ENCODE results near the gene AP1B1.

Gene AP1B1

GRCh38 chr22:29330291-29330690 lies 58.1 kb downstream of the AP1B1 start:
- no peak for DNase-seq

GRCh38 chr22:29329581-29329980 lies 58.8 kb downstream of the AP1B1 start:
- no peak for DNase-seq

DNA sequence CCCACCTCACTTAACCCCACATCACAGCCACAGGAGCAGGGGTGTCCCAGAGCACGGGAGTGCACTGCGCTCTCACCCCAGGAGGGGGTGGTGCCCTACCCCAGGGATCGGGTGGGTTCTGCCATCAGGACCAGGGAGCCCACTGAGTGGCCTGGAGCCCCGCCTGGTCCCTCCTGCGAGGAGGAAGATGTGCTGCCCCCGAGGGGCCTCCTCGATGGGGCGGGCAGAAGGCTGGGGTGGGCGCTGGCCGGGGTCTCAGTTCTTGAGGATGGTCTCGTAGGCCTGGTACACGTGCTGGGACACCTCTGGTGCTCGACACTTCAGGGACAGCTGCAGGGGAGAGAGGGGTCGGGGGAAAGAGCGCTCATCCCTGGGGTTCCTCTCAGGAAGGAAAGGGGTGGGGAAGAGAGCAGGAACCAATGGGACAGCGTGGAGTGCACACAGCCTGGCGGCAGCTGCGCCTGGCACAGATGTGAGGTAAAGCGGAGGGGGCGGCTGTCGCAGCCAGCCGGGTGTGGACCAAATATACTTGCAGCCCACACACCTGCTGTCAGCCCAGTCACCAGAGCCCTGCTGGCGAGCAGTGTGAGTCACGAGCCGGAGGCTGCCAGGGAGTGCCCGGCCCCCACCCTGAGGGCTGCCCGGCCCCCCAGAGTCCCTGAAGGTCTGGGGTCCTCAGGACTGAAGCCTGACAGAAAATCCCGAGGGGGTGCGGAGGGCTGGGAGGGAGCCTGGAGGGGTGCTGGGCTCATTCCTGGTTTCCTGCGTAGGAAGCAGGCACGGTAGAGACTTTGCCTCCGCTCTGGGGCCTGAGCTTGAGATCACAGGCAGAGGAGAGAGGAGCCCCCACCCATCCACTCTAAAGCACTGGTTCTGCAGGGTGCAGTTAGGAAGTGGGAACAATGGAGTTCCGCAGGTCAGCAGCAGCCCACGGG lies 59.5 kb downstream of the AP1B1 start:
- DNase-seq: no peak

GRCh38 chr22:29328055-29328454 lies 60.3 kb downstream of the AP1B1 start:
- DNase-seq: no peak

DNA sequence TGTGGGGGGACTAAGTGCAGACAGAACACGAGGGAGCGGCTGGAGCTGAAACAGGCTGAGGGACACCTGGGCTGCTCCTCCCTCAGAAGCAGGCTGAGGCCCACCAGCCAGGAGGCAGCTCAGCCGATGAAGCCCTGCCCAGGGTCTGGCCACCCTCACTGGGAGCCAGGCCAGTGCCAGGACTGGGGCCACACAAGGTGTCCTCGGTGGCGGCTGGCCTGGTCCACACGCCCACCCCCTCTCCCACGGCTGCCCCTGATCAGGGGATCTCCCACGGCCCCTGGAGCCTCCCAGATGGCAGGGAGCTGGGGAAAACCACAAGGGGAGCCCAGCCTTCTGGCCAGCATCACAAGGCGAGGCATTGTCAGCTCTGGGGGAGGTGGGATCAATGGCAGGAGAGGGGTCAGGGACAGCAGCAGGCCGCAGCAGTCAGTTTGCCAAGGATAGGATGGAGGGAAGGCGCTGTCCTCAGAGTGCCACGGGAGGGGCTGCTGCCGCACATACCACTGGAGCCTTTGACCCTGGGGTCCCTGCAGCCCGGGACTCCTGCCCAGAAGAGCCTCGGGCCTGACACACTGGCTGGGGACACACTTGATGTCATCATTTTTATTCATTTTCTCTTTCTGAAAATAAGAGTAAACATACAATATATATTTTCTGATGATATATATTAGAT lies 61.1 kb downstream of the AP1B1 start:
- DNase-seq: no peak

GRCh38 chr22:29326481-29326880 lies 61.9 kb downstream of the AP1B1 start:
- DNase-seq: no peak

DNA sequence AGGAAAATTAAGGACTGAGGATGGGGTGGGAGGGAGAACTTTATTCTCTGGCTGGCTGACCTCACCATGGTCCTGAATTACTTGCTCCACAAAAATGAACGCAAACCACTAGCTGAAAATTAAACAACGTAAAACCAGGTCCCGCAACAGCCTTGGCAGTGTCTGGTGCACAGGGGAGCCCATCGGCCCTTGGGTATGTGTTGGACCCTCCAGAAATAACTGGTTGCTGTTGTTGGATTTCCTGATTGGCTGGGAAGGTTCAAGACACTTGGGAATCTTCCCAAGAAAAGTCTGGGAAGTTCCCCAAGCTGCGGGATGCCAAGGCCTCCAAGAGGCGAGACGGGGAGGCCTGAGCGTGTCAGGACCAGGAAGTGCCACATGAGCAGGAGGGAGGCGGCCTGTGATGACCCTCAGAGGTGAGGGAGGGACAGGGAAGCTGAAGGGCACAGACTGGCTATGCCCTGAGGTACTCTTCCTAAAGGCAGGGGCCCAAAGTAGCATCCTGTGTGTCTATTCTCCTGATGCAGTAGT lies 62.5 kb downstream of the AP1B1 start:
- no peak for DNase-seq

DNA sequence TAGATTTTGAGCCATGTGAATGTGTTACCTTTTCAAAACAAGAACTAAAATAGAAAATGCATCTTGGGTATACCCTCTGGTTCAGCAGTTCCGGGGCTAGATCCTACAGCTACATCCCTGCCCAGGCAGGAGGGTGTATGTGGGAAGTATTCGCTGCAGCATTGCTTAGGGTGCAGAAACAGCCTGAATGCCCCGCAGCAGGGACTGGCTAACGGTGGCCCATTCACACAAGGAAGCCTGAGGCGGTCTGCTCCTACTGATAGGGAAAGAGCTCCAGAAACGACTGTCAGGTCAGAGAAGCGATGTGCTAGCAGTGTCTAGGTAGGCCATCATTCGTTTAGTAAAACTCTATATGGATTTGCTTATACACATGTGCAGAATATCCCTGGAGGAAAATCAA lies 63.0 kb downstream of the AP1B1 start:
- no peak for DNase-seq

DNA sequence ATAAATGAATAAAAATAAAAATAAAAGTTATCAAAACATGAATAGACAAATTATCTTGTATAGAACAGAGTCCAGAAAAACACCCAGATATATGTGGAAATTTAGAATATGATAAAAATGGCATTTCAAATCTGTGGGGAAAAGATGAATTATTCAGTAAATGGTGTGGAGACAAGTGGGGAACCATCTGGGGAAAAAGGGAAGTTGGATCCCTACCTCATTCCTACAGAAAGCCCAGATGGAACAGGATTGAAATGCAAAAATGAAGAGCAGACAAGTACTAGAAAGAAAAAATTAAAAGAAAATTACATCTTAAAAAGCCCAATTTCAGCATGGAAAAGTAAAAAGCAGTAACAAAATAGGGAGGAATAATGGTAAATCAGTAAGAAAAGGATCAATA lies 64.7 kb downstream of the AP1B1 start:
- DNase-seq: no peak

DNA sequence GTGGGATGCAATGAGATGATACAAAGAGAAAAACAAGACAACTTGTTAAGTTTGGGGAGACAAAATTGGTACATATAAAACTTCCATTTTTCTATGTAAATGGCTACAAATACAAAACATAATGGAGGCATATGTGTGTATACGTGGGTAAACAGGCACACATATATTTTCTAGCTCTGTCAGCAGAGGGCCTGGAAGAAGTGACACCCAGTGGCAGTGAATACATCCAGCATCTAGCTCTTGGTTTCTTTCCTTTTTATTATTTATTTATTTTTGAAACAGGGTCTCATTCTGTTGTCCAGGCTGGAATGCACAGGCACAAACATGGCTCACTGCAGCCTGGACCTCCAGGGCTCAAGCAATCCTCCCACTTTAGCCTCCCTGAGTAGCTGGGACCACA lies 67.8 kb downstream of the AP1B1 start:
- no peak for DNase-seq

- DNase-seq: no peak
These were observed 69.3 kb downstream of the AP1B1 start for GRCh38 chr22:29319072-29319471.

GRCh38 chr22:29317827-29318454 lies 70.4 kb downstream of the AP1B1 start:
- no peak for DNase-seq

- no peak for DNase-seq
These were observed 72.1 kb downstream of the AP1B1 start for GRCh38 chr22:29316141-29316828.

GRCh38 chr22:29315286-29316140 lies 72.9 kb downstream of the AP1B1 start, which contains the start of gene RASL10A:
Gene RASL10A, minus strand, starts transcription at chr22:29315697. Its CDS starts 451 bp downstream, at chr22:29315246.
- no peak for DNase-seq

DNA sequence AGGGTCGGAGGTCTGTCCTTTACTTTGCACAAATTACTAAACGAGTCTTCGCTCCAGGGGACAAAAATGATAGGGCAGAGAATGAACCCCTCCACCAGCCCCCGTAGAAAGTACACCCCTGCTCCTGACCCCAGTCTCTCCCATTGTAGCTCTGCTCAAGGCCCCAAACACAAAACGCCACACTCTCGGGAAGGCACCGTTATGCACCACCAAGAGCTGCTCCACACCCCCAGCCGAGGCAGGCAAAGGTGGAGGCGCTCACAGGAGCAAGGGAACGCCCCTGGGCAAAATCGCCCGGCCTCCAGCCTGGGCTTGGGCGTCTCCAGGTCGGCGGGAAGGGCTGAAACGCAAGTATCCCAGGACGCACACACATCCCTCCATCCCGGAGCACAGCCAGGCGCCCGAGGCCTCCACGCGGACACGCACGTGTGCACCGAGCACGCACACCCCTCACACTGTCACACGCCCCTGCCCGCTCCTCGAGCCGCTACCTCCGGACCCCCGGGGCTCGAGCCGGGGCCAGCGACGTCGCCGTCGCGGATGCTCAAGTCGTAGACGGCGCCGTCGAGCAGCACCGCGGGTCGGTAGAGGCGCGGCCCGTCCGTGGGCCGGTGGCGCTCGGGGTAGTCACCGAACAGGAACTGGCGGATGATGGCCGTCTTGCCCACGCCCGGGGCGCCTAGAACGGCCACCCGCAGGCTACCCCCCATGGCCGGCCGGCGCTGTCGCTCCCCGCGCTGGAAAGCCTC lies 73.7 kb downstream of the AP1B1 start:
- no peak for DNase-seq

- no peak for DNase-seq
These were observed 74.5 kb downstream of the AP1B1 start for GRCh38 chr22:29313576-29314466.

- DNase-seq: no peak
These were observed 75.2 kb downstream of the AP1B1 start for GRCh38 chr22:29313126-29313575.

DNA sequence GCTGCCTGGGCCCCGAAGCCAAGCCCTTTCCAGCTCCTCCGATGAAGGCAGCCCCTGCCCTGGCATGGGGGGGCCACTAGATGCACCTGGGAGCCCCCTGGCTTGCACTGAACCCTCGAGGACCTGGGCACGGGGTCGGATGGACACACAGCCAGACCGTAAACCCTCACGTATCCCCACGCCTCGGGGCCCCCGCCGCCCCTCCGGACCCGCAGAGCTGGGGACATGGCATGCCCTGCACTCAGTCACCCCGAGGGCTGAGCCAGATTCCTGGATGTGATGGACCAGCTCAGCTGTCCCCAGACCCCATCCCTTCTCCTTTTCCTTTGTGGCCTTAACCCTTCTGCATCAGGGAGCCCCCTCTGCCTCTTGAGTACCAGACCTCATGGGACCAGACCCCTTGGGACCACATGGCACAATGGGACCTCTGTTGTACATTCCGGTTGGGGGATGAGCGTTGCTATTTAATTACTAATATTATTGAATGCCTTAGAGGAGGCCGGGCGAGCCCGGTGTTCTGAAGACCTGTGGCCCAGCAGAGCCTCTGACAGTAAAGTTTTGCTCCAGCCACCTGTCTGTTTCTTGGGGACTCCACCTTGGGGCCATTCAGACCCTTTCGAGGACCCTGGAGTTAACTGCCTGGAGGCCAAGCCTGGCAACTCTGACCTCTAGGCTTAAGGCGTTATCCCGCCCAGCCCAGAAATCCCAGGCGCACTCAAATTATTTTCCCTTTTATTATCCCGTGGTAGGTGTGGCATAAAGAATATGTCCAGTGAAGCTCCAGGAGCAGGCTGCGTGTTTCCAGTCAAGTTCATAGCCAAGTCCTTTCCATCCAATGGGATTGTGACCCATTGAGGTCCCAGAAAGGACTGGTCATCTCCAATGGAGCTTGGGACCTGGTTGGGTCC lies 75.9 kb downstream of the AP1B1 start:
- no peak for DNase-seq

All from NCI-H2029 treated with DMSO at 0.1 percent for 48 hours (cell line).